ENCODE measurements around the gene TM2D1. TPM values are rescaled to one million over a fixed set of nuclear protein-coding genes. Genes with fewer than 3 reads are reported as not detected.
"Not testable (repeated sequence)": the region's sequence is repeated elsewhere in the genome, so short reads cannot be mapped to it uniquely, and the experiment has no call there.

The TM2D1 gene
- total RNA-seq, 1 donor from 2014 or later, result 23.1 TPM

- Mint-ChIP-seq H3K36me3 (ENCODE audit: low read depth, unreplicated experiment) (peaks cover 4% of the 10 kb centered on the region), H3K4me3 (ENCODE audit: unreplicated experiment) (peak overlapping the region; percentile 97), H3K27ac (ENCODE audit: unreplicated experiment) (peak overlapping the region; percentile 90), H3K27me3 (ENCODE audit: unreplicated experiment) (peaks cover 8% of the 10 kb centered on the region), H3K4me1 (ENCODE audit: unreplicated experiment) (peaks cover 14% of the 10 kb centered on the region), H3K9me3 (ENCODE audit: unreplicated experiment) (no peaks in the 10 kb centered on the region)
- DNase-seq (ENCODE audit: low spot score), result no peak
- TF ChIP-seq CTCF (IDR thresholded peaks at IDR 0.05; ENCODE audit: unreplicated experiment), result no peak
These were observed 16.1 kb upstream of the TM2D1 start for GRCh38 chr1:61740751-61741700.

DNA sequence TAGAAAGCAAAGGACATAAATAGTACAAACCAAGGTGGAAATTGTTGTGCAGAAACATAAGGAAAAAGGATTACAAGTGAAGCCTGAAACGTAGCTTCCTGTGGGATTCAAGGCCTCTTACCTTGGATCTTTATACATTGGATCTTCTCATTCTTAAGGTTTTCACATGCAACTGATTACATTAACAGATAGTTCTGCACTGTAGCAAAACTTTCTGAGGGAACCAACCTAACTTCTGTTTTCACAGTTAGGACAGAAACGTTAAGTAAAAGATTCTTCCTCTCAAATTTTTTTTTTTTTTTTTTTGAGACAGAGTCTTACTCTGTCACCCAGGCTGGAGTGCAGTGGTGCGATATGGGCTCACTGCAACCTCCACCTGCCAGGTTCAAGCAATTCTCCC is 7.8 kb upstream of the TM2D1 start:
- Mint-ChIP-seq H3K36me3 (ENCODE audit: low read depth, unreplicated experiment) (no peaks in the 10 kb centered on the region), H3K27ac (ENCODE audit: unreplicated experiment) (no peak overlapping the region), H3K27me3 (ENCODE audit: unreplicated experiment) (peaks cover 4% of the 10 kb centered on the region), H3K9me3 (ENCODE audit: unreplicated experiment) (no peaks in the 10 kb centered on the region), H3K4me3 (ENCODE audit: unreplicated experiment) (no peak overlapping the region), H3K4me1 (ENCODE audit: unreplicated experiment) (no peaks in the 10 kb centered on the region)
- no peak for TF ChIP-seq CTCF (IDR thresholded peaks at IDR 0.05; ENCODE audit: unreplicated experiment)
- DNase-seq (ENCODE audit: low spot score), result no peak

DNA sequence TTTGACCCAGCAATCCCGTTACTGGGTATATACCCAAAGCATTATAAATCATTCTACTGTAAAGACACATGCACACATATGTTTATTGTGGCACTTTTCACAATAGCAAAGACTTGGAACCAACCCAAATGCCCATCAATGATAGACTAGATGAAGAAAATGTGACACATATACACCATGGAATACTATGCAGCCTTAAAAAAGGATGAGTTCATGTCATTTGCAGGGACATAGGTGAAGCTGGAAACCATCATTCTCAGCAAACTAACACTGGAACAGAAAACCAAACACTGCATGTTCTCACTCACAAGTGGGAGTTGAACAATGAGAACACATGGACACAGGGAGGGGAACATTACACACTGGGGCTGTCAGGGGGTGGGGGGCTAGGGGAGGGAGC is 5.7 kb upstream of the TM2D1 start:
- DNase-seq (ENCODE audit: low spot score); H3K4me3 Mint-ChIP-seq (ENCODE audit: unreplicated experiment); H3K27ac Mint-ChIP-seq (ENCODE audit: unreplicated experiment); H3K9me3 Mint-ChIP-seq (ENCODE audit: unreplicated experiment); H3K4me1 Mint-ChIP-seq (ENCODE audit: unreplicated experiment); H3K36me3 Mint-ChIP-seq (ENCODE audit: low read depth, unreplicated experiment); H3K27me3 Mint-ChIP-seq (ENCODE audit: unreplicated experiment): not testable (repeated sequence)

- H3K4me3 Mint-ChIP-seq (ENCODE audit: unreplicated experiment), result no peak overlapping the region
- no peaks in the 10 kb centered on the region for H3K36me3 Mint-ChIP-seq (ENCODE audit: low read depth, unreplicated experiment)
- DNase-seq (ENCODE audit: low spot score), result no peak
- H3K9me3 Mint-ChIP-seq (ENCODE audit: unreplicated experiment), result no peaks in the 10 kb centered on the region
- no peak overlapping the region for H3K27ac Mint-ChIP-seq (ENCODE audit: unreplicated experiment)
- H3K4me1 Mint-ChIP-seq (ENCODE audit: unreplicated experiment), result peaks cover 4% of the 10 kb centered on the region
- TF ChIP-seq CTCF (IDR thresholded peaks at IDR 0.05; ENCODE audit: unreplicated experiment), result no peak
- peaks cover 5% of the 10 kb centered on the region for H3K27me3 Mint-ChIP-seq (ENCODE audit: unreplicated experiment)
These were observed 2.6 kb upstream of the TM2D1 start for GRCh38 chr1:61727544-61727943.

GRCh38 chr1:61724506-61724812 is 482 bp downstream of the TM2D1 start:
- TF ChIP-seq CTCF (IDR thresholded peaks at IDR 0.05; ENCODE audit: unreplicated experiment), result no peak
- peaks cover 4% of the 10 kb centered on the region for H3K4me1 Mint-ChIP-seq (ENCODE audit: unreplicated experiment)
- no peaks in the 10 kb centered on the region for H3K9me3 Mint-ChIP-seq (ENCODE audit: unreplicated experiment)
- no peak for DNase-seq (ENCODE audit: low spot score)
- peak overlapping the region; percentile 93 for H3K4me3 Mint-ChIP-seq (ENCODE audit: unreplicated experiment)
- no peaks in the 10 kb centered on the region for H3K36me3 Mint-ChIP-seq (ENCODE audit: low read depth, unreplicated experiment)
- H3K27ac Mint-ChIP-seq (ENCODE audit: unreplicated experiment), result peak overlapping the region; percentile 95
- H3K27me3 Mint-ChIP-seq (ENCODE audit: unreplicated experiment), result peaks cover 5% of the 10 kb centered on the region

DNA sequence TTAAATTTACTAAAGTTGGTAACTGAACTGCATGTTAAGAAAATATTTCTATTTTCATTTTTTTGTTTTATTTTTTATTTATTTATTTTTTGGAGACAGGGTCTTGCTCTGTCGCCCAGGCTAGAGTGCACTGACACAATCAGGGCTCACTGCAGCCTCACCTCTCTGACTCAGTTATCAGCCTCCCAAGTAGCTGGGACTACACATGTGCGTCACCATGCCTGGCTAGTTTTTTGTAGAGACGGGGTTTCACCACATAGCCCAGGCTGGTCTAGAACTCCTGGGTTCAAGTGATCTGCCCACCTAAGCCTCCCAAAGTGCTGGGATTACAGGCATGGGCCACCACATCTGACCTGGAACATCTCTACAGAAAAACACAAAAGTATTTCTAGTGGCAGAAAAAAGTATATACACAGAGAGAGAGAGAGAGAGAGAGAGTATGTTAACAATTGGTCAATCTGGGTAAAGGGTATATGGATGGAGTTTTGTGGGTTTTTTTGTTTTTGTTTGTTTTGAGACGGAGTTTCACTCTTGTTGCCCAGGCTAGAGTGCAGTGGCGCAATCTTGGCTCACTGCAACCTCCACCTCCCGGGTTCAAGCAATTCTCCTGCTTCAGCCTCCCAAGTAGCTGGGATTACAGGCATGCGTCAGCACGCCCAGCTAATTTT is 5.8 kb downstream of the TM2D1 start:
- H3K9me3 Mint-ChIP-seq (ENCODE audit: unreplicated experiment); H3K36me3 Mint-ChIP-seq (ENCODE audit: low read depth, unreplicated experiment); DNase-seq (ENCODE audit: low spot score); H3K4me3 Mint-ChIP-seq (ENCODE audit: unreplicated experiment); H3K4me1 Mint-ChIP-seq (ENCODE audit: unreplicated experiment); H3K27me3 Mint-ChIP-seq (ENCODE audit: unreplicated experiment): not testable (repeated sequence)
- H3K27ac Mint-ChIP-seq (ENCODE audit: unreplicated experiment), result peak overlapping the region; percentile 82

All from endothelial cell (in vitro differentiated cells).